IMR-90 (cell line): ENCODE results near the gene DPY19L1.
"Not testable (repeated sequence)": the region's sequence is repeated elsewhere in the genome, so short reads cannot be mapped to it uniquely, and the experiment has no call there.

Experiments used
- BHLHE40 ChIP-seq: fragments of 150-350 bp; IDR thresholded peaks from 2 replicates; pipeline ENCODE4 v1.6.1; 2016; ENCODE audit warnings: mild to moderate bottlenecking, low read depth, low read length
- CHD1 ChIP-seq: IDR thresholded peaks from 2 replicates; pipeline ENCODE4 v1.6.1; 2012; ENCODE audit warnings: low read depth, low read length, improper control_type of control experiment
- POLR2A ChIP-seq: IDR thresholded peaks from 2 replicates; pipeline ENCODE4 v1.6.1; 2012; ENCODE audit warnings: mild to moderate bottlenecking, low read depth, low read length
- RFX5 ChIP-seq: IDR thresholded peaks from 2 replicates; pipeline ENCODE4 v1.8.0; 2012; ENCODE audit warnings: low read depth, mild to moderate bottlenecking, low read length, moderate library complexity
- SMC3 ChIP-seq: fragments of 150-350 bp; IDR thresholded peaks from 2 replicates; pipeline ENCODE4 v1.6.1; 2016; ENCODE audit warnings: low read depth, mild to moderate bottlenecking, antibody characterized with exemption, low read length, moderate library complexity
- TF ChIP-seq, protein P1 (sequence below): conservative IDR thresholded peaks from 2 replicates; pipeline ENCODE4 v1.5.1; 2012; ENCODE audit warnings: mild to moderate bottlenecking, low read depth, low read length, improper control_type of control experiment
- TF ChIP-seq, protein P2 (sequence below): fragments of 150-350 bp; IDR thresholded peaks from 2 replicates; pipeline ENCODE4 v1.6.1; 2017; ENCODE audit warnings: mild to moderate bottlenecking, antibody characterized with exemption, low read length, low read depth

DNA sequence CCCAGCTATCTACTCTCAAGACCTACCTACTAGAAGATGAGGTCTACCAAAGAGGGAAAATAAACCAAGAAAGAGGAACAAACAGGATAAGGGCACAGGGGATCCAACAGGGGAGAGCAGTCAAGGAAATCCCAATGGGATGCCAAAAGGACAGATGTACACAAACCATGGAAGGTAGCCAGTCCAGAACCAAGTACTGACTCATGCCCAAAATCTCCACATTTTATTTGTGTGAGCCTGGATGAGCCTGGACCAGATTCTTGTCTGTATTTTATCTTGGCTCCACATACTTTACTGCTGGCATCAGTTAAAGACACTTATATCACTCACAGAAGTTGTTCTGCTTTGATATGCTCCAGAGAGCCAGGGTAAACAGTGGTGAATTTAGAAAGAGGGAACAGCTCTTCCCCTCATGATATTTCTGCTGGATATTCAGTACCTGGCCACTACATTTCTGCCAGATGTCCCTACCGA is 34.1 kb downstream of the DPY19L1 start:
- TF ChIP-seq, protein P1, sequence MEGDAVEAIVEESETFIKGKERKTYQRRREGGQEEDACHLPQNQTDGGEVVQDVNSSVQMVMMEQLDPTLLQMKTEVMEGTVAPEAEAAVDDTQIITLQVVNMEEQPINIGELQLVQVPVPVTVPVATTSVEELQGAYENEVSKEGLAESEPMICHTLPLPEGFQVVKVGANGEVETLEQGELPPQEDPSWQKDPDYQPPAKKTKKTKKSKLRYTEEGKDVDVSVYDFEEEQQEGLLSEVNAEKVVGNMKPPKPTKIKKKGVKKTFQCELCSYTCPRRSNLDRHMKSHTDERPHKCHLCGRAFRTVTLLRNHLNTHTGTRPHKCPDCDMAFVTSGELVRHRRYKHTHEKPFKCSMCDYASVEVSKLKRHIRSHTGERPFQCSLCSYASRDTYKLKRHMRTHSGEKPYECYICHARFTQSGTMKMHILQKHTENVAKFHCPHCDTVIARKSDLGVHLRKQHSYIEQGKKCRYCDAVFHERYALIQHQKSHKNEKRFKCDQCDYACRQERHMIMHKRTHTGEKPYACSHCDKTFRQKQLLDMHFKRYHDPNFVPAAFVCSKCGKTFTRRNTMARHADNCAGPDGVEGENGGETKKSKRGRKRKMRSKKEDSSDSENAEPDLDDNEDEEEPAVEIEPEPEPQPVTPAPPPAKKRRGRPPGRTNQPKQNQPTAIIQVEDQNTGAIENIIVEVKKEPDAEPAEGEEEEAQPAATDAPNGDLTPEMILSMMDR = not testable (repeated sequence)
- not testable (repeated sequence) for TF ChIP-seq POLR2A, RFX5, CHD1, BHLHE40, SMC3
- TF ChIP-seq, protein P2, sequence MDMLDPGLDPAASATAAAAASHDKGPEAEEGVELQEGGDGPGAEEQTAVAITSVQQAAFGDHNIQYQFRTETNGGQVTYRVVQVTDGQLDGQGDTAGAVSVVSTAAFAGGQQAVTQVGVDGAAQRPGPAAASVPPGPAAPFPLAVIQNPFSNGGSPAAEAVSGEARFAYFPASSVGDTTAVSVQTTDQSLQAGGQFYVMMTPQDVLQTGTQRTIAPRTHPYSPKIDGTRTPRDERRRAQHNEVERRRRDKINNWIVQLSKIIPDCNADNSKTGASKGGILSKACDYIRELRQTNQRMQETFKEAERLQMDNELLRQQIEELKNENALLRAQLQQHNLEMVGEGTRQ = not testable (repeated sequence)
